ENCODE results near the gene SHANK3.

The SHANK3 gene

DNA sequence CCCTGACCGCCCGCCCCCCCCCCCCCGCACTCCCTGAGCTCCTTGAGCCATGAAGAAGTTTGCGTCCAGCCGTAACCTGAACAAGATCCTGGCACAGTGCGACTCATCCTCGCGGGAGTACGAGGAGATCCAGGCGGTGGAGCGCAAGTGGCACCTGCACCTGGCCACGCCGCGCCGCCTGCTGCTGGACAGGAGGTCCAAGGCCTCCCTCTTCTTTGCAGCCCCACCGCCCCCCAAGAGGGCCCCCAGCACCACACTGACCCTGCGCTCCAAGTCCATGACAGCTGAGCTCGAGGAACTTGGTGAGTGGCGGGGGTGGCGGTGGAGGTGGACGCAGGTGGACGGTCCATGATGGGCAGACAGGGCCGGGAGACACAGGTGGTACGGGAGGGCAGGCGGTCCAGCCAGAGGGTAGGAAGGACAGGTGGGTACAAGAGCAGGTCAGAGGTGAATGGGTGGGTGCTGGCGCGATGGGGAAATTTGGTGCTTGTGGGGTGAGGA is 33.3 kb downstream of the SHANK3 start:
- no peaks in the 10 kb centered on the region for H3K9me3 ChIP-seq (ENCODE audit: control insufficient read depth in 1 of 2, low read length in 2 of 2)
- H3K4me3 ChIP-seq (ENCODE audit: low read depth in 1 of 2, low read length in 2 of 2), result no peak overlapping the region
- H3K9ac ChIP-seq (ENCODE audit: low read depth in 1 of 2, low read length in 2 of 2), result no peak overlapping the region
- H3K27ac ChIP-seq (ENCODE audit: low read depth, low read length), result no peak overlapping the region
- H3K36me3 ChIP-seq (ENCODE audit: control insufficient read depth in 1 of 2, insufficient read depth in 2 of 2, low read length in 2 of 2), result no peaks in the 10 kb centered on the region
- no peaks in the 10 kb centered on the region for H3K27me3 ChIP-seq (ENCODE audit: control insufficient read depth in 1 of 2, insufficient read depth in 2 of 2, low read length in 2 of 2)
- H3K4me1 ChIP-seq (ENCODE audit: control insufficient read depth in 1 of 2, insufficient read depth in 2 of 2, low read length in 2 of 2), result peaks cover 2% of the 10 kb centered on the region in 2 donors

- no peak overlapping the region for H3K4me3 ChIP-seq (ENCODE audit: low read depth in 1 of 2, low read length in 2 of 2)
These were observed 34.0 kb downstream of the SHANK3 start for GRCh38 chr22:50706481-50707125.

GRCh38 chr22:50708474-50708873 is 35.9 kb downstream of the SHANK3 start:
- no peak overlapping the region for H3K4me3 ChIP-seq (ENCODE audit: low read depth in 1 of 2, low read length in 2 of 2)
- no peaks in the 10 kb centered on the region for H3K27me3 ChIP-seq (ENCODE audit: control insufficient read depth in 1 of 2, insufficient read depth in 2 of 2, low read length in 2 of 2)
- H3K9me3 ChIP-seq (ENCODE audit: control insufficient read depth in 1 of 2, low read length in 2 of 2), result no peaks in the 10 kb centered on the region
- H3K27ac ChIP-seq (ENCODE audit: low read depth, low read length), result no peak overlapping the region
- H3K36me3 ChIP-seq (ENCODE audit: control insufficient read depth in 1 of 2, insufficient read depth in 2 of 2, low read length in 2 of 2), result no peaks in the 10 kb centered on the region
- H3K4me1 ChIP-seq (ENCODE audit: control insufficient read depth in 1 of 2, insufficient read depth in 2 of 2, low read length in 2 of 2), result peaks cover 0 to 5% of the 10 kb centered on the region in 2 donors
- no peak overlapping the region for H3K9ac ChIP-seq (ENCODE audit: low read depth in 1 of 2, low read length in 2 of 2)

More at GRCh38 chr22:50706481-50707125, 34.0 kb downstream of the SHANK3 start:
- Histone ChIP-seq H3K9ac (ENCODE audit: low read depth in 1 of 2, low read length in 2 of 2) (no peak overlapping the region), H3K36me3 (ENCODE audit: control insufficient read depth in 1 of 2, insufficient read depth in 2 of 2, low read length in 2 of 2) (no peaks in the 10 kb centered on the region), H3K4me1 (ENCODE audit: control insufficient read depth in 1 of 2, insufficient read depth in 2 of 2, low read length in 2 of 2) (no peaks in the 10 kb centered on the region), H3K27ac (ENCODE audit: low read depth, low read length) (no peak overlapping the region), H3K9me3 (ENCODE audit: control insufficient read depth in 1 of 2, low read length in 2 of 2) (no peaks in the 10 kb centered on the region), H3K27me3 (ENCODE audit: control insufficient read depth in 1 of 2, insufficient read depth in 2 of 2, low read length in 2 of 2) (no peaks in the 10 kb centered on the region)

- no peak overlapping the region for H3K4me3 ChIP-seq (ENCODE audit: low read depth in 1 of 2, low read length in 2 of 2)
- H3K9me3 ChIP-seq (ENCODE audit: control insufficient read depth in 1 of 2, low read length in 2 of 2), result no peaks in the 10 kb centered on the region
- peaks cover 4 to 10% of the 10 kb centered on the region in 2 donors for H3K4me1 ChIP-seq (ENCODE audit: control insufficient read depth in 1 of 2, insufficient read depth in 2 of 2, low read length in 2 of 2)
- H3K9ac ChIP-seq (ENCODE audit: low read depth in 1 of 2, low read length in 2 of 2), result no peak overlapping the region
- H3K27ac ChIP-seq (ENCODE audit: low read depth, low read length), result no peak overlapping the region
- H3K27me3 ChIP-seq (ENCODE audit: control insufficient read depth in 1 of 2, insufficient read depth in 2 of 2, low read length in 2 of 2), result no peaks in the 10 kb centered on the region
- no peaks in the 10 kb centered on the region for H3K36me3 ChIP-seq (ENCODE audit: control insufficient read depth in 1 of 2, insufficient read depth in 2 of 2, low read length in 2 of 2)
These were observed 36.4 kb downstream of the SHANK3 start for GRCh38 chr22:50708996-50709395.

DNA sequence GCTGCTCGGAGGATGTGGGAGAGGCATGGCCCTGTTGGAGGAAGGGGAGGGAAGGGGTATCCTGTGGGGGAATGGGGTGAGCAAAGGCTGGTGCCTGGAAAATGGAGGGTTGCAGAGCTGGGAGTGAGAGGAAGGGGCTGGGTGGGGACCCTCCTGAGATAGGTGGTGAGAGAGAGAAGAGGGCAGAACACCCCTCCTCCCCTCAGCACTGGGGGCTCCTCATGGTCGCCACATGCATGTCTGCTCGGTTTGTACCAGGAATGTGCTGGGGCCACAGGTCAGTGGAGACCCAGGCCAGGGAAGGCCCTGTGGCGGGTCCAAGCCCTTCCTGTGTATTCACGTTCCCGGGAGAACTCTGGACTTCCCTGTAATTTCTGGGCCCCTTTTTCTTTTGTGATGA is 37.6 kb downstream of the SHANK3 start:
- H3K4me1 ChIP-seq (ENCODE audit: control insufficient read depth in 1 of 2, insufficient read depth in 2 of 2, low read length in 2 of 2), result peaks cover 6 to 11% of the 10 kb centered on the region in 2 donors
- no peak overlapping the region for H3K27ac ChIP-seq (ENCODE audit: low read depth, low read length)
- no peaks in the 10 kb centered on the region for H3K36me3 ChIP-seq (ENCODE audit: control insufficient read depth in 1 of 2, insufficient read depth in 2 of 2, low read length in 2 of 2)
- H3K9me3 ChIP-seq (ENCODE audit: control insufficient read depth in 1 of 2, low read length in 2 of 2), result no peaks in the 10 kb centered on the region
- no peaks in the 10 kb centered on the region for H3K27me3 ChIP-seq (ENCODE audit: control insufficient read depth in 1 of 2, insufficient read depth in 2 of 2, low read length in 2 of 2)
- no peak overlapping the region for H3K9ac ChIP-seq (ENCODE audit: low read depth in 1 of 2, low read length in 2 of 2)
- H3K4me3 ChIP-seq (ENCODE audit: low read depth in 1 of 2, low read length in 2 of 2), result no peak overlapping the region

DNA sequence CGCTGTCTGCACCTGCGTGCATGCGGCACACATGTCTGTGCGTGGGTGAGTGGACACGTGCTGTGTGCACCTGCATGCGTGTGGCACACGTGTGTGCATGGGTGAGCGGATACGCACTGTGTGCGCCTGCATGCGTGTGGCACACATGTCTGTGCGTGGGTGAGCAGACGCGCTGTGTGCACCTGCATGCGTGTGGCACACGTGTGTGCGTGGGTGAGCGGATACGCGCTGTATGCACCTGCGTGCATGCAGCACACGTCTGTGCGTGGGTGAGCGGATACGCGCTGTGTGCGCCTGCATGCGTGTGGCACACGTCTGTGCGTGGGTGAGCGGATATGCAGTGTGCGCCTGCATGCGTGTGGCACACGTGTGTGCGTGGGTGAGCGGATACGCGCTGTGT is 38.3 kb downstream of the SHANK3 start:
- Histone ChIP-seq H3K4me1 (ENCODE audit: control insufficient read depth in 1 of 2, insufficient read depth in 2 of 2, low read length in 2 of 2) (peaks cover 6 to 11% of the 10 kb centered on the region in 2 donors), H3K36me3 (ENCODE audit: control insufficient read depth in 1 of 2, insufficient read depth in 2 of 2, low read length in 2 of 2) (no peaks in the 10 kb centered on the region), H3K9me3 (ENCODE audit: control insufficient read depth in 1 of 2, low read length in 2 of 2) (no peaks in the 10 kb centered on the region), H3K4me3 (ENCODE audit: low read depth in 1 of 2, low read length in 2 of 2) (no peak overlapping the region), H3K27me3 (ENCODE audit: control insufficient read depth in 1 of 2, insufficient read depth in 2 of 2, low read length in 2 of 2) (no peaks in the 10 kb centered on the region), H3K27ac (ENCODE audit: low read depth, low read length) (no peak overlapping the region), H3K9ac (ENCODE audit: low read depth in 1 of 2, low read length in 2 of 2) (no peak overlapping the region)

GRCh38 chr22:50711446-50712340 is 39.1 kb downstream of the SHANK3 start:
- H3K9ac ChIP-seq (ENCODE audit: low read depth in 1 of 2, low read length in 2 of 2), result no peak overlapping the region
- no peak overlapping the region for H3K27ac ChIP-seq (ENCODE audit: low read depth, low read length)
- no peaks in the 10 kb centered on the region for H3K36me3 ChIP-seq (ENCODE audit: control insufficient read depth in 1 of 2, insufficient read depth in 2 of 2, low read length in 2 of 2)
- no peaks in the 10 kb centered on the region for H3K9me3 ChIP-seq (ENCODE audit: control insufficient read depth in 1 of 2, low read length in 2 of 2)
- H3K4me1 ChIP-seq (ENCODE audit: control insufficient read depth in 1 of 2, insufficient read depth in 2 of 2, low read length in 2 of 2), result peaks cover 6 to 11% of the 10 kb centered on the region in 2 donors
- H3K27me3 ChIP-seq (ENCODE audit: control insufficient read depth in 1 of 2, insufficient read depth in 2 of 2, low read length in 2 of 2), result no peaks in the 10 kb centered on the region
- H3K4me3 ChIP-seq (ENCODE audit: low read depth in 1 of 2, low read length in 2 of 2), result no peak overlapping the region

DNA sequence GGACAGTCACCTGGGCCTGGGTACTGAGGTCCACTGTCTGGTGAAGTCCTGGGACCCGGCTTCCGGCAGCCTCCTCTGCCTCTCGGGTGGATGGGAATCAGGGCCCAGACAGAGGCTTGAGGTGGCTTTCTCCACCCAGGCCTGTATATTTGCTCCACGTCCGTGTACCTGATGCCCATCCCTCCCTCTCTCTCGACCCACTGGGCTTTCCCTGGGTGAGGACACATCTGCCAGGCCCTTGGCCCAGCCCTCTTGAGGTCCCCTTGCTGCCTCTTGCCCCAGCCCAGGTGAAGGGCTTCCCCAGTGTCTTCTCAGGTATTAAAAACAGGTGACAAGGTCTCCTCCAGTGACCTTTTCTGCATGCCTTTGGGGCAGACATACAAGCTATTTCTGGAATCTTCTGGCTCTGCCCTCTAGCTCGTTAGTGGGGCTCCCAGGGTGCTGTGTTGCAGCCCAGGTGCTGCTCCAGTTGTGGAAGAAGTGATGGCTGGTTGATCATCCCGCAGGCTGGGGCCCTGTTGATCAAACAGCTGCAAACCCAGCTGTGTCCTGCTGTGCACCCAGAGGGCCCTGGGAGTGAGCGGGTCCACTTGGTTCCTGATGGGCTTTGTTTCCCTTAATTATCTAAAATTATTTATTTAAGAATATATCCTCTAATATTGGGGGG is 39.9 kb downstream of the SHANK3 start:
- Histone ChIP-seq H3K4me3 (ENCODE audit: low read depth in 1 of 2, low read length in 2 of 2) (no peak overlapping the region), H3K9ac (ENCODE audit: low read depth in 1 of 2, low read length in 2 of 2) (no peak overlapping the region), H3K27ac (ENCODE audit: low read depth, low read length) (no peak overlapping the region), H3K36me3 (ENCODE audit: control insufficient read depth in 1 of 2, insufficient read depth in 2 of 2, low read length in 2 of 2) (no peaks in the 10 kb centered on the region), H3K4me1 (ENCODE audit: control insufficient read depth in 1 of 2, insufficient read depth in 2 of 2, low read length in 2 of 2) (peaks cover 6 to 11% of the 10 kb centered on the region in 2 donors), H3K27me3 (ENCODE audit: control insufficient read depth in 1 of 2, insufficient read depth in 2 of 2, low read length in 2 of 2) (no peaks in the 10 kb centered on the region), H3K9me3 (ENCODE audit: control insufficient read depth in 1 of 2, low read length in 2 of 2) (no peaks in the 10 kb centered on the region)

DNA sequence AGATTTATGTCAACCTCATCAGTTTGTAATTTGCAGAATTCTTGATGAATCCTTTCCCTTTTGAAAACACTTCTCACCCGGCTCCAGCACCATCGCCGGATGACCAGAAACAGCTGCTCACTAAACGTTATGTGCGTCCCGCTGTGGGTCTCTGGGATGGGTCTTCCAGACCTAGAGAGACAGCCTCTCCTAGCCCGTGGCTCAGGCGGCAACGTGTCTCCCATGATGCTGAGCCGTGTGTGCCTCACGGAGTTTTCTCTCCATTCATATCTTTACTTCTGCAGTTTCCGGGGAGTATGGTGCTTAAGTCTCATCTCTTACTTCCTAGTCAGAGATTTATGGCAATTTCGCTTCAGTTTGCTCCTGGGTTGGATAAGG is 40.4 kb downstream of the SHANK3 start:
- no peak overlapping the region for H3K9ac ChIP-seq (ENCODE audit: low read depth in 1 of 2, low read length in 2 of 2)
- H3K9me3 ChIP-seq (ENCODE audit: control insufficient read depth in 1 of 2, low read length in 2 of 2), result no peaks in the 10 kb centered on the region
- no peak overlapping the region for H3K4me3 ChIP-seq (ENCODE audit: low read depth in 1 of 2, low read length in 2 of 2)
- peaks cover 6 to 11% of the 10 kb centered on the region in 2 donors for H3K4me1 ChIP-seq (ENCODE audit: control insufficient read depth in 1 of 2, insufficient read depth in 2 of 2, low read length in 2 of 2)
- no peaks in the 10 kb centered on the region for H3K27me3 ChIP-seq (ENCODE audit: control insufficient read depth in 1 of 2, insufficient read depth in 2 of 2, low read length in 2 of 2)
- H3K27ac ChIP-seq (ENCODE audit: low read depth, low read length), result no peak overlapping the region
- H3K36me3 ChIP-seq (ENCODE audit: control insufficient read depth in 1 of 2, insufficient read depth in 2 of 2, low read length in 2 of 2), result no peaks in the 10 kb centered on the region

- no peaks in the 10 kb centered on the region for H3K9me3 ChIP-seq (ENCODE audit: control insufficient read depth in 1 of 2, low read length in 2 of 2)
- H3K27me3 ChIP-seq (ENCODE audit: control insufficient read depth in 1 of 2, insufficient read depth in 2 of 2, low read length in 2 of 2), result no peaks in the 10 kb centered on the region
- no peak overlapping the region for H3K9ac ChIP-seq (ENCODE audit: low read depth in 1 of 2, low read length in 2 of 2)
- H3K4me3 ChIP-seq (ENCODE audit: low read depth in 1 of 2, low read length in 2 of 2), result no peak overlapping the region
- no peak overlapping the region for H3K27ac ChIP-seq (ENCODE audit: low read depth, low read length)
- H3K4me1 ChIP-seq (ENCODE audit: control insufficient read depth in 1 of 2, insufficient read depth in 2 of 2, low read length in 2 of 2), result peaks cover 6 to 11% of the 10 kb centered on the region in 2 donors
- no peaks in the 10 kb centered on the region for H3K36me3 ChIP-seq (ENCODE audit: control insufficient read depth in 1 of 2, insufficient read depth in 2 of 2, low read length in 2 of 2)
These were observed 41.0 kb downstream of the SHANK3 start for GRCh38 chr22:50713571-50714056.
